HG02759 (cell line): Measurements from ENCODE around the gene FIG4.
A peak's percentile ranks its signal among the peaks of the same experiment; 100 is the strongest.
"Not testable (repeated sequence)": the region's sequence is repeated elsewhere in the genome, so short reads cannot be mapped to it uniquely, and the experiment has no call there.

Source experiments
- ATAC-seq: cut with Tn5 transposase; IDR thresholded peaks from one replicate; pipeline ENCODE4 v1.9.1; 2021; ENCODE audit warnings: mild to moderate bottlenecking, moderate library complexity; ENCODE audit not compliant: unreplicated experiment

Gene FIG4

GRCh38 chr6:109690737-109691621 is at the start of gene FIG4, which contains the start of gene AK9:
Gene FIG4, plus strand, starts transcription at chr6:109691296. Its CDS starts 140 bp downstream, at chr6:109691436.
Gene AK9, minus strand, starts transcription at chr6:109691202. Its CDS starts 15,457 bp downstream, at chr6:109675745.
- ATAC-seq, result peak; percentile 98

GRCh38 chr6:109644131-109644530 is 47.0 kb upstream of the FIG4 start:
- ATAC-seq, result no peak

- ATAC-seq, result no peak
Observed at GRCh38 chr6:109653264-109653663, 37.8 kb upstream of the FIG4 start.

GRCh38 chr6:109655761-109656262 is 35.3 kb upstream of the FIG4 start:
- no peak for ATAC-seq

GRCh38 chr6:109660526-109661320 is 30.4 kb upstream of the FIG4 start:
- ATAC-seq, result no peak

- no peak for ATAC-seq
Observed at GRCh38 chr6:109662192-109662591, 28.9 kb upstream of the FIG4 start.

GRCh38 chr6:109669811-109670210 is 21.3 kb upstream of the FIG4 start:
- no peak for ATAC-seq

- ATAC-seq, result no peak
Observed at GRCh38 chr6:109671733-109672132, 19.4 kb upstream of the FIG4 start.

GRCh38 chr6:109672175-109672574 is 18.9 kb upstream of the FIG4 start:
- no peak for ATAC-seq

- no peak for ATAC-seq
Observed at GRCh38 chr6:109672839-109673238, 18.3 kb upstream of the FIG4 start.

- ATAC-seq, result no peak
Observed at GRCh38 chr6:109676724-109677123, 14.4 kb upstream of the FIG4 start.

GRCh38 chr6:109678240-109678639 is 12.9 kb upstream of the FIG4 start:
- ATAC-seq, result no peak

- not testable (repeated sequence) for ATAC-seq
Observed at GRCh38 chr6:109678661-109679505, 12.2 kb upstream of the FIG4 start.

- no peak for ATAC-seq
Observed at GRCh38 chr6:109686566-109687265, 4.4 kb upstream of the FIG4 start.

- no peak for ATAC-seq
Observed at GRCh38 chr6:109687271-109687761, 3.8 kb upstream of the FIG4 start.

GRCh38 chr6:109690373-109690736 is 741 bp upstream of the FIG4 start:
- ATAC-seq, result peak; percentile 40

GRCh38 chr6:109693111-109693510 is 2.0 kb downstream of the FIG4 start:
- ATAC-seq, result no peak

GRCh38 chr6:109695468-109695867 is 4.4 kb downstream of the FIG4 start:
- ATAC-seq, result no peak

GRCh38 chr6:109696355-109696754 is 5.3 kb downstream of the FIG4 start:
- ATAC-seq, result no peak

GRCh38 chr6:109701221-109701620 is 10.1 kb downstream of the FIG4 start:
- no peak for ATAC-seq
